ENCODE data around the gene FAM168A. TPM values are rescaled to one million over a fixed set of nuclear protein-coding genes. Genes with fewer than 3 reads are reported as not detected.

FAM168A gene
- total RNA-seq, 1 donor from 2014 or later = 28.4 TPM

GRCh38 chr11:73564903-73565302, 33.0 kb downstream of the FAM168A start:
- Histone ChIP-seq H3K4me1 (peaks cover 28% of the 10 kb centered on the region), H3K36me3 (no peaks in the 10 kb centered on the region), H3K4me3 (no peak overlapping the region), H3K27ac (replicated peaks) (no peak overlapping the region), H3K27me3 (ENCODE audit: low read depth) (no peaks in the 10 kb centered on the region), H3K9me3 (replicated peaks) (no peaks in the 10 kb centered on the region)
- DNase-seq = no peak
- intact Hi-C loops (cut with micrococcal nuclease) = no loop called here
- no peak for TF ChIP-seq CTCF (IDR thresholded peaks at IDR 0.05; ENCODE audit: borderline replicate concordance)

- DNase-seq = no peak
- no peaks in the 10 kb centered on the region for H3K36me3 ChIP-seq
- no peak overlapping the region for H3K27ac ChIP-seq (replicated peaks)
- intact Hi-C loops (cut with micrococcal nuclease) = no loop called here
- H3K9me3 ChIP-seq (replicated peaks) = no peaks in the 10 kb centered on the region
- no peaks in the 10 kb centered on the region for H3K27me3 ChIP-seq (ENCODE audit: low read depth)
- peaks cover 37% of the 10 kb centered on the region for H3K4me1 ChIP-seq
- TF ChIP-seq CTCF (IDR thresholded peaks at IDR 0.05; ENCODE audit: borderline replicate concordance) = no peak
- H3K4me3 ChIP-seq = no peak overlapping the region
Observed at GRCh38 chr11:73563539-73564200, 34.2 kb downstream of the FAM168A start.

- intact Hi-C loops (cut with micrococcal nuclease) = no loop called here
Observed at GRCh38 chr11:73559743-73560142, 38.2 kb downstream of the FAM168A start.

GRCh38 chr11:73556966-73557365, 40.9 kb downstream of the FAM168A start:
- H3K36me3 ChIP-seq = no peaks in the 10 kb centered on the region
- peaks cover 39% of the 10 kb centered on the region for H3K4me1 ChIP-seq
- no peaks in the 10 kb centered on the region for H3K9me3 ChIP-seq (replicated peaks)
- no peak for DNase-seq
- H3K27ac ChIP-seq (replicated peaks) = no peak overlapping the region
- TF ChIP-seq CTCF (IDR thresholded peaks at IDR 0.05; ENCODE audit: borderline replicate concordance) = no peak
- intact Hi-C loops (cut with micrococcal nuclease) = no loop called here
- no peak overlapping the region for H3K4me3 ChIP-seq
- H3K27me3 ChIP-seq (ENCODE audit: low read depth) = no peaks in the 10 kb centered on the region

More at GRCh38 chr11:73559743-73560142, 38.2 kb downstream of the FAM168A start:
- Histone ChIP-seq H3K36me3 (no peaks in the 10 kb centered on the region), H3K9me3 (replicated peaks) (no peaks in the 10 kb centered on the region), H3K27me3 (ENCODE audit: low read depth) (no peaks in the 10 kb centered on the region), H3K27ac (replicated peaks) (no peak overlapping the region), H3K4me1 (peaks cover 29% of the 10 kb centered on the region), H3K4me3 (no peak overlapping the region)
- no peak for DNase-seq
- TF ChIP-seq CTCF (IDR thresholded peaks at IDR 0.05; ENCODE audit: borderline replicate concordance) = no peak

- H3K9me3 ChIP-seq (replicated peaks) = no peaks in the 10 kb centered on the region
- no peaks in the 10 kb centered on the region for H3K36me3 ChIP-seq
- no peaks in the 10 kb centered on the region for H3K27me3 ChIP-seq (ENCODE audit: low read depth)
- intact Hi-C loops (cut with micrococcal nuclease) = no loop called here
- no peak for DNase-seq
- H3K4me1 ChIP-seq = peaks cover 53% of the 10 kb centered on the region
- peak overlapping the region; percentile 70 for H3K27ac ChIP-seq (replicated peaks)
- H3K4me3 ChIP-seq = no peak overlapping the region
- no peak for TF ChIP-seq CTCF (IDR thresholded peaks at IDR 0.05; ENCODE audit: borderline replicate concordance)
Observed at GRCh38 chr11:73555615-73556014, 42.3 kb downstream of the FAM168A start.

Data from left ventricle myocardium inferior (tissue), 1 donor.